Nephron (organoid): Measurements from ENCODE around the gene SMIM32.

ENCODE experiments used
- H3K27ac Mint-ChIP-seq, 3 experiments: 2 replicates each; pipeline ENCODE4 v1.8.0; 2020; ENCODE audit warnings: mixed read lengths in 3 of 3, mild to moderate bottlenecking in 2 of 3, moderate library complexity in 1 of 3
- H3K27me3 Mint-ChIP-seq: 2 replicates; pipeline ENCODE4 v1.8.0; 2021; ENCODE audit warnings: low read depth, mild to moderate bottlenecking, moderate library complexity, mixed read lengths
- H3K36me3 Mint-ChIP-seq: 2 replicates; pipeline ENCODE4 v1.8.0; 2020; ENCODE audit warnings: low read depth, mixed read lengths
- H3K4me1 Mint-ChIP-seq: 2 replicates; pipeline ENCODE4 v1.8.0; 2020; ENCODE audit warnings: mixed read lengths
- H3K4me3 Mint-ChIP-seq, 3 experiments: 2 replicates each; pipeline ENCODE4 v1.8.0; 2020; ENCODE audit warnings: mild to moderate bottlenecking in 3 of 3, mixed read lengths in 3 of 3, moderate library complexity in 2 of 3
- H3K9me3 Mint-ChIP-seq: 2 replicates; pipeline ENCODE4 v1.8.0; 2020; ENCODE audit warnings: mixed read lengths
- CTCF ChIP-seq, 3 experiments: fragments of 200-600 bp; sonication (generic); IDR thresholded peaks; one replicate each; pipeline ENCODE4 v1.5.0; 2021; ENCODE audit warnings: antibody characterized with exemption in 3 of 3; ENCODE audit not compliant: unreplicated experiment in 3 of 3

Gene SMIM32

DNA sequence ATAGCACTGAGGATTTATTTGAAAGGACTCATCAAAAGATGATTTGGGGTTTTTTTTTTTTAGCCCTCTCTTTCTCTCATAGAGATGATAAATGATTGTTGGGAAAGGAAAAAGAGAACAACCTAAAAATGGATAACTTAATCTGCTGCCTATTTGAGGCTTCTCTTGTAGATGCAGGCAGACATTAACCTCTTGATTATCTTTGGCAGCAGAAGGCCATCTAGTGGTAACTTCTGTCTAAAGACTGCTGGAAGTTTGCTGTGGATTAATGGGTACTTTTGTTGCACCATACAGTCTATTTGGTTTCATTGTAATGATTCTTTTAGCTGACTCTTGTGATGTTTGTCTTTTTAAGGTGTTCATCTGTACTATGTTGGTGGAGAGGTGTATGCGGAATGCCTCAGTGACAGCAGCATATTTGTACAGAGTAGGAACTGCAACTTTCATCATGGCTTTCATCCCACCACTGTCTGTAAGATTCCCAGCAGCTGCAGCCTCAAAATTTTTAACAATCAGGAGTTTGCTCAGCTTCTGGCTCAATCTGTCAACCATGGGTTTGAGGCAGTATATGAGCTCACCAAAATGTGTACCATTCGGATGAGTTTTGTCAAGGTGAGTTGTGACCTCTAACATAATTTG, 18.8 kb downstream of the SMIM32 start:
- Mint-ChIP-seq H3K36me3 (peaks cover 66% of the 10 kb centered on the region), H3K4me3 (no peak overlapping the region), H3K27me3 (no peaks in the 10 kb centered on the region), H3K9me3 (no peaks in the 10 kb centered on the region), H3K27ac (peak overlapping the region; percentile 22 to 60 (median 35)), H3K4me1 (peaks cover 5% of the 10 kb centered on the region)
- peak; percentile 59 to 74 (median 65) for TF ChIP-seq CTCF (IDR thresholded peaks at IDR 0.05; ENCODE audit: unreplicated experiment in 3 of 3)

DNA sequence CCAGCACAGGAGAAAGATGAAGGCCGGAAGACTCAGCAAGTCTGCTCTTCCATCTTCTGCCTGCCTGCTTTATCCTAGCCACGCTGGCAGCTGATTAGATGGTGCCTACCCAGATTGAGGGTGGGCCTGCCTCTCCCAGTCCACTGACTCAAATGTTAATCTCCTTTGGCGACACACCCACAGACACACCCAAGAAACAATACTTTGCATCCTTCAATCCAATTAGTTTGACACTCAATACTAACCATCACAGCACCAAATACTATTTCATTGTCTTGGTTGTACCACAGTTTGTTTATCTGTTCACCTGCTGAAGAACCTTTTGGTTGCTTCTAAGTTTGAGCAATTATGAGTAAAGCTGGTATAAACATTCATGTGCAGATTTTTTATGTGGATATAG, 23.7 kb downstream of the SMIM32 start:
- H3K36me3 Mint-ChIP-seq: peaks cover 75% of the 10 kb centered on the region

DNA sequence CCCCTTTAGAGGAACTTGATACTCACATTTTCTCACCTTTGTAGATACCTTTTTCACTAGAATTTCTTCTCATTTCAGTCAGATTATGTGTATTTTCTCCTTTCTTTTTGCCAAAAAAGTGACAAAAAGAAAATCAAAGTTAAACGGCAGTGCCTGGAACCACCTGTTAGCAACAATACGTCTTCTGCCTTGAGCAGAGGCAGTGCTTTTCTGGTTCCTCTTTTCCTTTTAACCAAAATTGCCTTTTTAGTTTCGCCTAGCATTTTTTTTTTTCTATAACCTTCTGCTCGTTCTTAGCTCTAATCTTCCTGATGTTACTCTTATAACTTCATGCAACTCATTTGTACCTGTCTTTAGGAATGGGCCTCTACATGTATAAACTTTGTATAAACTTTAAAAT, 26.1 kb downstream of the SMIM32 start:
- Mint-ChIP-seq H3K36me3 (peaks cover 70% of the 10 kb centered on the region), H3K27ac (no peak overlapping the region), H3K9me3 (no peaks in the 10 kb centered on the region), H3K4me3 (no peak overlapping the region), H3K4me1 (no peaks in the 10 kb centered on the region), H3K27me3 (no peaks in the 10 kb centered on the region)
- no peak for TF ChIP-seq CTCF (IDR thresholded peaks at IDR 0.05; ENCODE audit: unreplicated experiment in 3 of 3)

More for the DNA sequence above, 23.7 kb downstream of the SMIM32 start:
- Mint-ChIP-seq H3K9me3 (no peaks in the 10 kb centered on the region), H3K4me3 (no peak overlapping the region), H3K27me3 (no peaks in the 10 kb centered on the region), H3K4me1 (peaks cover 5% of the 10 kb centered on the region), H3K27ac (no peak overlapping the region)
- TF ChIP-seq CTCF (IDR thresholded peaks at IDR 0.05; ENCODE audit: unreplicated experiment in 3 of 3): no peak

DNA sequence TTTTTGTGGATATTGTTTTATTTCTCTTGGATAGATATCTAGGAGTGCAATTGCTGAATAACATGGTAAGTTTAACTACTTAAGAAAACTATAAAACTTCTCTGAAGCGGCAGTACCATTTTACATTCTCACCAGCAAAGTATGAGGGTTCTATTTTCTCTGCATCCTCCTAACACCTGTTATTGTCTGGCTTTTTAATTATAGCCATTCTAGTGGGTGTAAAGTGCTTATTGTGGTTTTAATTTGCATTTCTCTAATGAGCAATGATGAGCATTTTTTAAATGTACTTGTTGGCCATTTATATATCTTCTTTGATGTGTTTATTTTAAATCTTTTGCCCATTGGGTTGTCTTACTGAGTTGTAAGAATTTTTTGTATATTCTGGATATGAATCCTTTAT, 28.7 kb downstream of the SMIM32 start:
- H3K27ac Mint-ChIP-seq: no peak overlapping the region
- no peak for TF ChIP-seq CTCF (IDR thresholded peaks at IDR 0.05; ENCODE audit: unreplicated experiment in 3 of 3)
- H3K4me3 Mint-ChIP-seq: no peak overlapping the region

GRCh38 chr5:136162008-136162407, 31.0 kb downstream of the SMIM32 start:
- Mint-ChIP-seq H3K4me3 (no peak overlapping the region), H3K27me3 (no peaks in the 10 kb centered on the region), H3K36me3 (peaks cover 63% of the 10 kb centered on the region), H3K4me1 (peaks cover 32% of the 10 kb centered on the region), H3K27ac (no peak overlapping the region), H3K9me3 (peaks cover 2% of the 10 kb centered on the region)
- no peak for TF ChIP-seq CTCF (IDR thresholded peaks at IDR 0.05; ENCODE audit: unreplicated experiment in 3 of 3)

More for the DNA sequence above, 28.7 kb downstream of the SMIM32 start:
- no peaks in the 10 kb centered on the region for H3K27me3 Mint-ChIP-seq
- peaks cover 19% of the 10 kb centered on the region for H3K4me1 Mint-ChIP-seq
- no peaks in the 10 kb centered on the region for H3K9me3 Mint-ChIP-seq
- H3K36me3 Mint-ChIP-seq: peaks cover 65% of the 10 kb centered on the region

DNA sequence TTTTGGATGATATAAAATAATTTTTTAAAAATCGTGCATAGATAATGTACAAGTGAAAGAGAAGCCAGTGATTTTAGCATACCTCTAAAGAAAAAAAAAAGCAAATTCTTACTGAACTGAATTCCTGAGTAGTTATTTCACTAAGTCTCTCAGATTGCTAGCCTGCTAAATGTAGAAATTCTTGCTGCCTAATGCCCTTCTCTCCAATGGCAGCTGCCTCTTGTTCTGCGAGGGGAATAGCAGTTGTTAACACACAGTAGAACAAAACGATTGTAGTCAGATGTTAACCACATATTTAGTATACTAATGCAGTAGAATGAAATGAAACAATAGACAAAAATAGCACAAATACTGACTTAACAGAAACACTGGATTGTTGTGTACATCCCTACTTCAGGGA, 33.5 kb downstream of the SMIM32 start:
- Mint-ChIP-seq H3K27ac (peak overlapping the region; percentile 51 to 85 (median 74)), H3K27me3 (no peaks in the 10 kb centered on the region), H3K4me1 (peaks cover 39% of the 10 kb centered on the region), H3K9me3 (peaks cover 8% of the 10 kb centered on the region), H3K4me3 (peak overlapping the region in 1 of 3 experiments; percentile 46), H3K36me3 (peaks cover 71% of the 10 kb centered on the region)
- no peak for TF ChIP-seq CTCF (IDR thresholded peaks at IDR 0.05; ENCODE audit: unreplicated experiment in 3 of 3)
